ENCODE measurements around the gene CHIC2.
"Not testable (repeated sequence)": the region's sequence is repeated elsewhere in the genome, so short reads cannot be mapped to it uniquely, and the experiment has no call there.

CHIC2 gene

DNA sequence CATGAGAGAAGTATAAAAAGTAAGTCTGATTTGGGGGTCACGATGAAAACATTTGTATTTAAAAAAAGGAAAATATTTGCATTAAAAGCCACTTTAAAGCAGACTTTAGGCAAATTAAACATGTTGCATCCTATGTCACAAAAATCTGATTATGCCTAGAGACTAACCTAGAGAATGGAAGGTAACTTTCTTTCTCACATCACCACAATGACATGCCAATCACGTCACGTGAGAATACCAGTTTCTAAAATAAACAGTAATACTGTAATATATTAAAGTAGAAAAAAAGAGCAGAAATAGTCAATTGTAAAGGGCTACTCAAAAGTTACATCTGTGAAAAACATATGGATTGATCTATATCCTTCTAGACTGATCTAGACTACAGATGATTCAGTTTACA is 3.3 kb downstream of the CHIC2 start:
- Histone ChIP-seq H3K9me3 (ENCODE audit: control extremely low read depth in 1 of 5, control insufficient read depth in 4 of 5, insufficient read depth in 2 of 5, low read depth in 1 of 5, low read length in 4 of 5) (no peaks in the 10 kb centered on the region), H3K36me3 (ENCODE audit: control insufficient read depth in 4 of 4, insufficient read depth in 4 of 4, low read length in 3 of 4) (peaks cover 0 to 3% (median 0%) of the 10 kb centered on the region in 4 experiments), H3K4me1 (ENCODE audit: control extremely low read depth in 1 of 4, control insufficient read depth in 4 of 4, insufficient read depth in 4 of 4, low read length in 3 of 4) (peaks cover 31 to 63% (median 44%) of the 10 kb centered on the region in 4 experiments), H3K4me3 (ENCODE audit: control insufficient read depth in 1 of 7, extremely low read depth in 1 of 7, insufficient read depth in 4 of 7, low read depth in 2 of 7, low read length in 6 of 7) (peak overlapping the region in 1 of 7 experiments; percentile 38), H3K27ac (ENCODE audit: insufficient read depth in 1 of 2, low read depth in 1 of 2, low read length in 2 of 2, poor library complexity in 1 of 2, severe bottlenecking in 2 of 2) (no peak overlapping the region), H3K27me3 (replicated peaks in 2 of 5; ENCODE audit: control insufficient read depth in 4 of 5, insufficient read depth in 5 of 5, low read length in 4 of 5) (no peaks in the 10 kb centered on the region)
- ChIA-PET POLR2A (no interaction called here), CTCF (interaction anchor here (0.7 kb wide), 1 partner anchor 23 kb away, joined by 4 read pairs; no protein-coding TSS in a partner anchor)
- DNase-seq: no peak
- no CpG with 5 or more reads among the region's 3 CpGs for WGBS (ENCODE audit: insufficient coverage)

GRCh38 chr4:54060116-54060515 is 4.3 kb downstream of the CHIC2 start:
- CTCF ChIA-PET: interaction anchor here (0.6 to 3.2 kb wide), 3 partner anchors 21 to 43 kb away, joined by 3 to 10 read pairs (median 5); no protein-coding TSS in a partner anchor
- H3K4me1 ChIP-seq (ENCODE audit: control extremely low read depth in 1 of 4, control insufficient read depth in 4 of 4, insufficient read depth in 4 of 4, low read length in 3 of 4): peaks cover 22 to 54% (median 35%) of the 10 kb centered on the region in 4 experiments

GRCh38 chr4:54058171-54058570 is 6.2 kb downstream of the CHIC2 start:
- Histone ChIP-seq H3K4me3 (ENCODE audit: control insufficient read depth in 1 of 7, extremely low read depth in 1 of 7, insufficient read depth in 4 of 7, low read depth in 2 of 7, low read length in 6 of 7) (peak overlapping the region in 2 of 7 experiments; percentile 29 to 48), H3K27ac (ENCODE audit: insufficient read depth in 1 of 2, low read depth in 1 of 2, low read length in 2 of 2, poor library complexity in 1 of 2, severe bottlenecking in 2 of 2) (no peak overlapping the region)
- WGBS (ENCODE audit: insufficient coverage): no CpG with 5 or more reads among the region's 3 CpGs

More at GRCh38 chr4:54060116-54060515, 4.3 kb downstream of the CHIC2 start:
- Histone ChIP-seq H3K27ac (ENCODE audit: insufficient read depth in 1 of 2, low read depth in 1 of 2, low read length in 2 of 2, poor library complexity in 1 of 2, severe bottlenecking in 2 of 2) (no peak overlapping the region), H3K4me3 (ENCODE audit: control insufficient read depth in 1 of 7, extremely low read depth in 1 of 7, insufficient read depth in 4 of 7, low read depth in 2 of 7, low read length in 6 of 7) (no peak overlapping the region), H3K9me3 (ENCODE audit: control extremely low read depth in 1 of 5, control insufficient read depth in 4 of 5, insufficient read depth in 2 of 5, low read depth in 1 of 5, low read length in 4 of 5) (no peaks in the 10 kb centered on the region), H3K36me3 (ENCODE audit: control insufficient read depth in 4 of 4, insufficient read depth in 4 of 4, low read length in 3 of 4) (peaks cover 0 to 3% (median under 1%) of the 10 kb centered on the region in 4 experiments), H3K27me3 (replicated peaks in 2 of 5; ENCODE audit: control insufficient read depth in 4 of 5, insufficient read depth in 5 of 5, low read length in 4 of 5) (no peaks in the 10 kb centered on the region)
- no peak for DNase-seq
- POLR2A ChIA-PET: no interaction called here
- no CpG with 5 or more reads among the region's 2 CpGs for WGBS (ENCODE audit: insufficient coverage)

DNA sequence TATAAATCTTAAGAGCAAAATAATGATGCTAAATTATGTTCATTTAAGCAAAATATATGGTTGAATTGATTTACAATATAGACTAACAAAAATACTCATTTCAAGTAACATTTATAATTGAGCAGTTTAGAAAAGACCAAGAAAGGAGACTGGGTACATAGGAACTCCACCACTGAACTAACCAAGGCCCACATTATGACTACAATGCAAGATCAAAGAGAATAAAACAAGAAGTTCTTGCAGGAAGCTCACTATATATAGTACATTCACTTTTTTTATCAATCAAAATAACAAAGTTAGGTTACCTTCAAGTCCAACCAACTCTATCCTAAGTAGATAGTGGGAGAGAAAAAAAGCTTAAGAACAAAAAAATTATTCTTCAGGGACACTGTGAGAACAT is 8.0 kb downstream of the CHIC2 start:
- Histone ChIP-seq H3K4me1 (ENCODE audit: control extremely low read depth in 1 of 4, control insufficient read depth in 4 of 4, insufficient read depth in 4 of 4, low read length in 3 of 4) (peaks cover 4 to 33% (median 19%) of the 10 kb centered on the region in 4 experiments), H3K27me3 (replicated peaks in 2 of 5; ENCODE audit: control insufficient read depth in 4 of 5, insufficient read depth in 5 of 5, low read length in 4 of 5) (no peaks in the 10 kb centered on the region), H3K9me3 (ENCODE audit: control extremely low read depth in 1 of 5, control insufficient read depth in 4 of 5, insufficient read depth in 2 of 5, low read depth in 1 of 5, low read length in 4 of 5) (no peaks in the 10 kb centered on the region), H3K36me3 (ENCODE audit: control insufficient read depth in 4 of 4, insufficient read depth in 4 of 4, low read length in 3 of 4) (peaks cover 0 to 3% (median 1%) of the 10 kb centered on the region in 4 experiments), H3K4me3 (ENCODE audit: control insufficient read depth in 1 of 7, extremely low read depth in 1 of 7, insufficient read depth in 4 of 7, low read depth in 2 of 7, low read length in 6 of 7) (no peak overlapping the region), H3K27ac (ENCODE audit: insufficient read depth in 1 of 2, low read depth in 1 of 2, low read length in 2 of 2, poor library complexity in 1 of 2, severe bottlenecking in 2 of 2) (no peak overlapping the region)
- ChIA-PET POLR2A (no interaction called here), CTCF (interaction anchor here (1.0 to 1.5 kb wide), 2 partner anchors 12 to 162 kb away, joined by 3 read pairs; no protein-coding TSS in a partner anchor)
- DNase-seq: no peak

More at GRCh38 chr4:54058171-54058570, 6.2 kb downstream of the CHIC2 start:
- peaks cover 19 to 49% (median 30%) of the 10 kb centered on the region in 4 experiments for H3K4me1 ChIP-seq (ENCODE audit: control extremely low read depth in 1 of 4, control insufficient read depth in 4 of 4, insufficient read depth in 4 of 4, low read length in 3 of 4)
- no peaks in the 10 kb centered on the region for H3K9me3 ChIP-seq (ENCODE audit: control extremely low read depth in 1 of 5, control insufficient read depth in 4 of 5, insufficient read depth in 2 of 5, low read depth in 1 of 5, low read length in 4 of 5)
- POLR2A ChIA-PET: no interaction called here
- CTCF ChIA-PET: interaction anchor here (3.2 kb wide), 1 partner anchor 22 kb away, joined by 10 read pairs; no protein-coding TSS in a partner anchor
- peaks cover 0 to 3% (median 1%) of the 10 kb centered on the region in 4 experiments for H3K36me3 ChIP-seq (ENCODE audit: control insufficient read depth in 4 of 4, insufficient read depth in 4 of 4, low read length in 3 of 4)
- DNase-seq: peak in 2 of 3 donors; percentile 31 to 44
- H3K27me3 ChIP-seq (replicated peaks in 2 of 5; ENCODE audit: control insufficient read depth in 4 of 5, insufficient read depth in 5 of 5, low read length in 4 of 5): no peaks in the 10 kb centered on the region

GRCh38 chr4:54055494-54055893 is 8.9 kb downstream of the CHIC2 start:
- no CpG with 5 or more reads among the region's 1 CpG for WGBS (ENCODE audit: insufficient coverage)
- peaks cover 0 to 3% (median 1%) of the 10 kb centered on the region in 4 experiments for H3K36me3 ChIP-seq (ENCODE audit: control insufficient read depth in 4 of 4, insufficient read depth in 4 of 4, low read length in 3 of 4)
- POLR2A ChIA-PET: no interaction called here

DNA sequence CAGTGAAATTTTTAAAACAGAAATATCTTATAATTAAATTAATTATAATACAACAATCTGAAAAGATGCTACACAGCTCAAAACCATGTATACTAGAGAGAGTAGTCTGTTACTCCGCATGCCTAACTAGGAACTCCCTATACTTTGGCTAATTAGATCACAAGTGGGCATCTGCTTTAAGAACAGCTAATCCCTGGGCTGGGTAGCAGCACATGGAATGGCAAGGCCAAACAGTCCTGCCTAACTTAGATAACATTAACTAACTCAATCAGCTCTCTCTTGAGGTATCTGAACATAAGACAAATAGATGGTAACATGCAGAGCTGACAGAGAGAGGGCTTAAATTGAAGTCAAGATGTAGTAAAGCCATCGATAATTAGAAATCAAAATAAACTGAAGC is 9.9 kb downstream of the CHIC2 start:
- POLR2A ChIA-PET: no interaction called here
- Histone ChIP-seq H3K4me3 (ENCODE audit: control insufficient read depth in 1 of 7, extremely low read depth in 1 of 7, insufficient read depth in 4 of 7, low read depth in 2 of 7, low read length in 6 of 7) (no peak overlapping the region), H3K27ac (ENCODE audit: insufficient read depth in 1 of 2, low read depth in 1 of 2, low read length in 2 of 2, poor library complexity in 1 of 2, severe bottlenecking in 2 of 2) (no peak overlapping the region), H3K36me3 (ENCODE audit: control insufficient read depth in 4 of 4, insufficient read depth in 4 of 4, low read length in 3 of 4) (peaks cover 0 to 2% (median 0%) of the 10 kb centered on the region in 4 experiments), H3K4me1 (ENCODE audit: control extremely low read depth in 1 of 4, control insufficient read depth in 4 of 4, insufficient read depth in 4 of 4, low read length in 3 of 4) (peaks cover 2 to 30% (median 18%) of the 10 kb centered on the region in 4 experiments), H3K9me3 (ENCODE audit: control extremely low read depth in 1 of 5, control insufficient read depth in 4 of 5, insufficient read depth in 2 of 5, low read depth in 1 of 5, low read length in 4 of 5) (no peaks in the 10 kb centered on the region), H3K27me3 (replicated peaks in 2 of 5; ENCODE audit: control insufficient read depth in 4 of 5, insufficient read depth in 5 of 5, low read length in 4 of 5) (no peaks in the 10 kb centered on the region)
- CTCF ChIA-PET: interaction anchor here (0.6 to 2.3 kb wide), 3 partner anchors 8 to 88 kb away, joined by 3 to 12 read pairs (median 3); no protein-coding TSS in a partner anchor
- WGBS (ENCODE audit: insufficient coverage): 100% methylated on average over 1 of the region's 2 CpGs
- no peak for DNase-seq

More at GRCh38 chr4:54055494-54055893, 8.9 kb downstream of the CHIC2 start:
- Histone ChIP-seq H3K27me3 (replicated peaks in 2 of 5; ENCODE audit: control insufficient read depth in 4 of 5, insufficient read depth in 5 of 5, low read length in 4 of 5) (no peaks in the 10 kb centered on the region), H3K4me1 (ENCODE audit: control extremely low read depth in 1 of 4, control insufficient read depth in 4 of 4, insufficient read depth in 4 of 4, low read length in 3 of 4) (peaks cover 4 to 30% (median 18%) of the 10 kb centered on the region in 4 experiments), H3K9me3 (ENCODE audit: control extremely low read depth in 1 of 5, control insufficient read depth in 4 of 5, insufficient read depth in 2 of 5, low read depth in 1 of 5, low read length in 4 of 5) (no peaks in the 10 kb centered on the region), H3K27ac (ENCODE audit: insufficient read depth in 1 of 2, low read depth in 1 of 2, low read length in 2 of 2, poor library complexity in 1 of 2, severe bottlenecking in 2 of 2) (no peak overlapping the region), H3K4me3 (ENCODE audit: control insufficient read depth in 1 of 7, extremely low read depth in 1 of 7, insufficient read depth in 4 of 7, low read depth in 2 of 7, low read length in 6 of 7) (no peak overlapping the region)
- no peak for DNase-seq
- CTCF ChIA-PET: interaction anchor here (1.4 to 2.3 kb wide), 2 partner anchors 7 to 11 kb away, joined by 3 to 12 read pairs; no protein-coding TSS in a partner anchor

- CTCF ChIA-PET: interaction anchor here (2.3 kb wide), 1 partner anchor 10 kb away, joined by 12 read pairs; no protein-coding TSS in a partner anchor
- H3K9me3 ChIP-seq (ENCODE audit: control extremely low read depth in 1 of 5, control insufficient read depth in 4 of 5, insufficient read depth in 2 of 5, low read depth in 1 of 5, low read length in 4 of 5); H3K27ac ChIP-seq (ENCODE audit: insufficient read depth in 1 of 2, low read depth in 1 of 2, low read length in 2 of 2, poor library complexity in 1 of 2, severe bottlenecking in 2 of 2); H3K36me3 ChIP-seq (ENCODE audit: control insufficient read depth in 4 of 4, insufficient read depth in 4 of 4, low read length in 3 of 4); H3K27me3 ChIP-seq (replicated peaks in 2 of 5; ENCODE audit: control insufficient read depth in 4 of 5, insufficient read depth in 5 of 5, low read length in 4 of 5); H3K4me3 ChIP-seq (ENCODE audit: control insufficient read depth in 1 of 7, extremely low read depth in 1 of 7, insufficient read depth in 4 of 7, low read depth in 2 of 7, low read length in 6 of 7); DNase-seq: not testable (repeated sequence)
- WGBS (ENCODE audit: insufficient coverage): no CpG with 5 or more reads among the region's 5 CpGs
- POLR2A ChIA-PET: interaction anchor here (0.6 to 0.9 kb wide), 2 partner anchors 38 to 104 kb away, joined by 4 read pairs; no protein-coding TSS in a partner anchor
- H3K4me1 ChIP-seq (ENCODE audit: control extremely low read depth in 1 of 4, control insufficient read depth in 4 of 4, insufficient read depth in 4 of 4, low read length in 3 of 4): peaks cover 2 to 25% (median 17%) of the 10 kb centered on the region in 4 experiments
These were observed 11.1 kb downstream of the CHIC2 start for GRCh38 chr4:54053322-54053721.

Data from common myeloid progenitor, CD34-positive (primary cell).